ENCODE measurements around the gene ELFN1.

ELFN1 gene

GRCh38 chr7:1669954-1670893 lies at the start of gene ELFN1:
ELFN1 (plus strand) TSS chr7:1670277; CDS start chr7:1744597, 74,320 bp downstream.
- no peak for DNase-seq (ENCODE audit: low read depth in 2 of 2)

- DNase-seq (ENCODE audit: low read depth in 2 of 2): no peak
Observed at GRCh38 chr7:1620835-1621234, 49.2 kb upstream of the ELFN1 start.

DNA sequence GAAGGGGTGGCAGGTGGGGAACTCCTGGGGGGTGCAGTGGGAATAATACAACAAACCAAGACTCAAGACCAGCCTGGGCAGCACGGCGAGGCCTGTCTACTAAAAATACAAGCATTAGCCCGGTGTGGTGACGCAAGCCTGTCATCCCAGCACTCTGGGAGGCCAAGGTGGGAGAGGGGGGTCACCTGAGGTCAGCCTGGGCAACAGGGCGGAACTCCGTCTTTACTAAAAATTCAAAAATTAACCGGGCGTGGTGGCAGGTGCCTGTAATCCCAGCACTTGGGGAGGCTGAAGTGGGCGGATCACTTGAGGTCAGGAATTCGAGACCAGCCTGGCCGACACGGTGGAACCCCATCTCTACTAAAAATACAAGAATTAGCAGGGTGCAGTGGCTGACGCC lies 48.4 kb upstream of the ELFN1 start:
- no peak for DNase-seq (ENCODE audit: low read depth in 2 of 2)

DNA sequence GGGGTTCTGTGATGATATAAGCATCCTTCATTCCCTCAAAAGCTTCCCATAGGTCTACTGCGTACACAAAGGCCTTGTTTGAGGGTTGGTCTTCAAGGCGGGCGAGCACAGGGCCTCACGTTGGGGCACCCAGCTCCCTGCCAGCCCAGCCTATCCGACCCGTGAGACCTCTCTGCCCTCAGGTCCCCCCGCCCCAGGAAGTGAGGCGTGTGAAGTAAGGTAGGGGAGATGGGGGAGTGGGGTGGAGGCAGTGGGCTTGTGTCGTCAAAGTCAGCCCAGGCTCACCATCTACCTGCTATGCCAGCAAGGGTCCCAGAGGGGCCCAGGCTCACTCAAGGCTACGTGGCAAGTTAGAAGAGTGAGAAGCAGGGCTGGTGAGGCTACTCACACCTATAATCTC lies 47.6 kb upstream of the ELFN1 start:
- no peak for DNase-seq (ENCODE audit: low read depth in 2 of 2)

DNA sequence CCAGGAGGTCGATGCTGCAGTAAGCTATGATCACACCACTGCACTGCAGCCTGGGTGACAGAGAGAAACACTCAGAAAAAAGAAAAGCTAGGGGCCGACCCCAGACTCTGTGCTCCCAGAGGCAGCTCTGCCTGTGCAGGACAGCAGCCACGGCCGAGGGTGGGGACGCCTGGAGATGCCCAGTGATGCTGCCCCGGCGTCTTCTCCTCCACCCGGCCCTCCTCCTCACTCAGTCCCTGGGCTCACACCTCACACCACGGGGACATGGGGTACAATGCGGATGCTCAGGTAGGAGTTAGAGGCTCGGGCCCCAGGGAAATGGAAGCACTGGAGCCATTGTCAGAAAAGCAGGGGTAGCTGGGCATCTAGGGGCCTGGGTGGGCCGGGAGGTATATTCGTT lies 46.3 kb upstream of the ELFN1 start:
- no peak for DNase-seq (ENCODE audit: low read depth in 2 of 2)

DNA sequence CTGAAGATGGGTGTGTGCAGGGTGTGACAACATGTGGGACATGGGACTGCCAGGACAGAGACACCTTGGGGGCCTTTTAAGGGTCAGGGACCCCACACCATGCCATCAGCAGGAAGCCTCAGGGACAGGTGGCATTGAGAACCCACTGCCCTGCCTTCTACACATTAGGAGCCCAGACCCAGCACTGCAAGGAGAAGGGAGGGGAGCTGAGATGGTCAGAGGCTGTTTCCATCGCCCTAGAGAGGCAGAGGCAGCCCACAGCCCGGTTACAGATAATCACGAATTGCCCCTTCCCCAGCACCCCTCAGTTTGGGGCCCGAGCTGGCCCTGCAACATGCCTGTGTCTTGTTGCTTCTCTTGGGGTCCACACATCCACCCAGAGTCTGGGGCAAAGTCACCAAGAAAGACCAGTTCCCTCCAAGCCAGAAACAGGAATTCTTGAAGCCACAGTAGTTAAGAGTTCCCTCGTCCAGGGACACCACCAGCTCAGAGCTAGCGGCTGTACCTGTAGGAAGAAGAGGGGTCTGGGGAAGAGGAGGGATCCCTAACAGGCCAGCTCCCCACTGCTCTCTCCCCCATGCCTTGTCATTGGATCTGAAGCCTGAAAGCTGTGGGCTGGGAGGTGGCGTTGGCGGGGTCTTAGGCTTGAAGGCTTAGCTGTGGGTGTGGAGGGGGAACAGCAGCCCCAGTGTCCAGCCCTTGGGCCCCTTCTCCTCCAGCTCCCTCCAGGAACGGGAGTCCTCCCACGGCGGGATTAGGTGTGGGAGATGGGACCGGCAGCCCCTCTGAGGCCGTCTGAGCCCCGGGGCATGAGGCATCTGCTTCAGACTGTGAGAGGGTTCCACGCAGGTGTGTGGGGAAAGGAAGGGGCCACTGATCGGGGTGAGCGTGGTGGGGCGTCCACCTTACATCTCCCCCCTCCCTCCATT lies 44.8 kb upstream of the ELFN1 start:
- no peak for DNase-seq (ENCODE audit: low read depth in 2 of 2)

- DNase-seq (ENCODE audit: low read depth in 2 of 2): no peak
Observed at GRCh38 chr7:1626769-1627168, 43.3 kb upstream of the ELFN1 start.

DNA sequence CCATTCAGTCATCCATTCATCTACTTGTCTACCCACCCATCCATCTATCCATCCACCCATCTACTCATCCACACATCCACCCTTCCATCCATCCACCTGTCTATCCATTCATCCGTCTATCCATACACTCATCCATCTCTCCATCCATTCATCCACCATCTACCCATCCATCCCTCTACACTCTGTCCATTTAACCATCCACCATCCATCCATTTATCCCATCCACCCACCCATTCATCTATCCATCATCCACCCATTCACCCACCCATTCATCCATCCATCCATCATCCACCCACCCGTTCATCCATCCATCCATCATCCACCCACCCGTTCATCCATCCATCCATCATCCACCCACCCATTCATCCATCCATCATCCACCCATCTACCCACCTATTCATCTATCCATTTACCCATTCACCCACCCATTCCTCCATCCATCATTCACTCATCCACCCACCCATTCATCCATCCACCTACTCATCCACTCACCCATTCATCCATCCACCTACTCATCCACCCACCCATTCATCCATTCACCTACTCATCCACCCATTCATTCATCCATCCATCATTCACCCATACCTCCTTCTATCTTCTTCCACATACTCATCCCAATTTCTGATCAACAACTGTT lies 39.3 kb upstream of the ELFN1 start:
- no peak for DNase-seq (ENCODE audit: low read depth in 2 of 2)

DNA sequence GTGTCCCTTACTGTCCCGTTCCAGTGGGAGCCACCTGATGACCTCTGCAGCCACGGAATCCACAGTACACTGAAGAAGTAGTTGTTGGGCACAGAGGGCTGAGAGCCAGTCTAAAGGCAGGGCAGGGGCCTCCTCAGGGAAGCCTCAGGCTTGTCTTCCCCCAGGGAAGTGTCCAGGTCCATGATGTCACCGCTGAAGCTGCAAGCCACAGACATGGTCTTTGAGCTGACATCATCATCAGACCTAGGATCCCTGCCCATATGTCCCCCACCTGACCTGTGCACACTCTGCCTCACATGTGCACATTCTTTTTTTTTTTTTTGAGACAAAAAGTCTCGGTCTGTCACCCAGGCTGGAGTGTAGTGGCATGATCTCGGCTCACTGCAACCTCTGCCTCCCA lies 38.4 kb upstream of the ELFN1 start:
- DNase-seq (ENCODE audit: low read depth in 2 of 2): no peak

DNA sequence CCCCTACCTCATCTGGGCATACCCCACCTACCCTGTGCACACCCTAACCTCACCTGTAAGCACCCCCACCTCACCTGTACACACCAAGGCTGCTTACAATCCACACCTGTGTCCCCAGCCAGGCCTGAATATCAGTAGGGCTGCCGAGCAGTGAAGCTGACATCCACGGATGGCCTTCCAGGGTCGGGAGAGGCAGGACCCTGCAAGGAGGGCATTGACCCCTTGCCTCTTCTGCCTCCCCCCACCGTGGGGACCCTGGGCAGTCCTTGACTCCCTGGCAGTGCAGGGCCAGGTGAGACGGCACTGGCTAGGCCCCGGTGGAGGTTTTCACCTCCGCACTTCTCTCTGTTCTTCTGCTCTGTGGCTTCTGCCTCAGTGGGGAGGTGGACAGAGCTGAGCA lies 37.6 kb upstream of the ELFN1 start:
- DNase-seq (ENCODE audit: low read depth in 2 of 2): no peak

DNA sequence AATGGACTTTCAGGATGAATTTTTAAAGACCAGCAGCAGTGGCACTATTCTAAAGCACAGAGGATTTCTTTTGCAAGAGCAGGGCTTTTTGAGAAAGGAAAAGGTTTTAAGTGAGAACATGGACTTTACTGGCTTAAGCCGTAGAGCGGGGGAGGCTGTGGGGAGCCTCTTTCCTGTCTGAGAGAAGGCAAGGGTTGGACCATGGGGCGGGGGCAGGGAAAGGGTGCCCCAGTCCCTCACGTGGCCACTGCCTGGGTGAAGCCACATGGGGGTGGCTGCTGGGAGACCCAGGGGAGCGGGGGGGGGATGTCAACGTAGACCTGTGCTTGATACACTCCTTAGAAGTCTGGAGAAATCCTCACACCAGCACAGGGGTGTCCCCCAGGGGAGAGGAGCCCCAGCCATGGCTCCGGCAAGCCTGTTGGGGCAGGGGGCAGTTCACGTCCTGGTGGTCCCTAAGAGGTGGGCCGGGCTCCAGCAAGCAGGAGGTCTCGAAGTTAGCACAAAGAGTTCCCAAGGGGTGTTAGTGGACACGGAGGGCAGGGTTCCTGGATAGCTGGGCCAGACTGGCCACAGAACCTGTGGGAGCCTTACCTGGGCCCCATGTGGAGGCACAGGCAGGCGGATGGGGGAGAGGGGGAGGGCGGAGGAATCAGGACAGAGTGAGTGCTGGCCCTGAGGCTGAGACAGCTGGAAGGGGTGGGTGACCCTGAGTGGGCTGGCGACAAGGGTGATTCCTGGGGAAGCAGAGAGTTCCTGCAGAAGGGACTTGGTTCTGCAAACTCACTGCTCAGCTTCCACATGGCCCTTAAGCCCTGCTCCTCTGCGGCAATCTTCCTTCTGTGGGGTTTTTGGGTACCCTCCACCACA lies 36.9 kb upstream of the ELFN1 start:
- DNase-seq (ENCODE audit: low read depth in 2 of 2): no peak

- no peak for DNase-seq (ENCODE audit: low read depth in 2 of 2)
Observed at GRCh38 chr7:1635401-1635800, 34.7 kb upstream of the ELFN1 start.

DNA sequence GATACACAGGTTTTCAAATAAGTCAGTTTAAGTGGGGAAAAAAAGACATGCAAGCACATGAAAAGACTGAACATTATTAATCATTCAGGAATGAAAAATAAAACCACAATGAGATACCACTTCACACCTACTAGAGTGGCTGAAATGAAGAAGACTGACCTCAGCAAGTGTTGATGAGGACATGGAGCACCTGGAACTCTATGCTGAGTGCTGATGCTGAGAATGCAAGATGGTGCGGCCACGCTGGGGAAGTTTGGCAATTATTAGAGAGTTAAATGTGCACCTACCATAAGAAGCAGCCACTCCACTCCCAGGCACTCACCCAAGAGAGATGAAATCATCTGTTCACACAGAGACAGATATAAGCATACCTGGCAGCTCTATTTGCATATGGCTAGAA lies 32.9 kb upstream of the ELFN1 start:
- DNase-seq (ENCODE audit: low read depth in 2 of 2): no peak

DNA sequence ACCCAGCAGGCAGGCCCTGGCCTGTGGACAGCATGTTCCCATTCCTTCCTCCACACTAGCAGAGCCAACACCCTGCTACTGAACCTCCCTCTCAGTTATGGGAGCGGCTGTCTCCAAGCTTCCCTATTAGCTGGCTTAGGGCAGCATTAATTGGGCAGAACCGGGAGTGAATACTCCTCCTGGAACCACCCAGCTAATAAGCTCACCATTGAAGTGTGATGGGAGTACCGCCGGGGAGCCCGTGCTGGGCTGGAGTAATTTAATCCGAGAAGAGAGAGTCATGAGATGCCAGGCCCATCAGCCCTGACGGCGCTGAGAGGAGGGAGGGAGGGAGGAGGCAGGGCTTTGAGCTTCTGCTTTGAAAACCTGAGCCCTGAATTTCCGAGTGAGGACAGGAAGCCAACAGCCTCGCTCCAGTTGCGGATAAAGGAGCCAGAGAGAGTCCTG lies 31.8 kb upstream of the ELFN1 start:
- no peak for DNase-seq (ENCODE audit: low read depth in 2 of 2)

DNA sequence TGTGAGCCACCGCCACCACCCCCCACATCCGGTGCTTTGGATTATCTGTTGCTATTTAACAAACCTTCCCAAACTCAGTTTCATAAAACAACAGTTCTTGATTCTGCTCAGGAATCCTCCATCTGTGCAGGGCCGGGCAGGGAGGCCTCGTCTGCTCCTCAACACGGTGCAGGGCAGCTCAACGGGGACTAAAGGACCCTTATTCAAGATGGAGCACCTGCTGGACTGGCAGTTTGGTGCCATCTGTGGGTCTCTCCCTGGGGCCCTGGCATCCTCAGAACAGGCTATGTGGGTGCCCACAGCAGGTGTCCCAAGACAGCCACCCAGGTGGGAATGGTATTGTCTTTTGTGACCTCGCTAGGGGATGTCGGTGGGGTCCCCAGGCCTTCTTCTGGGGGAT lies 31.0 kb upstream of the ELFN1 start:
- DNase-seq (ENCODE audit: low read depth in 2 of 2): no peak

DNA sequence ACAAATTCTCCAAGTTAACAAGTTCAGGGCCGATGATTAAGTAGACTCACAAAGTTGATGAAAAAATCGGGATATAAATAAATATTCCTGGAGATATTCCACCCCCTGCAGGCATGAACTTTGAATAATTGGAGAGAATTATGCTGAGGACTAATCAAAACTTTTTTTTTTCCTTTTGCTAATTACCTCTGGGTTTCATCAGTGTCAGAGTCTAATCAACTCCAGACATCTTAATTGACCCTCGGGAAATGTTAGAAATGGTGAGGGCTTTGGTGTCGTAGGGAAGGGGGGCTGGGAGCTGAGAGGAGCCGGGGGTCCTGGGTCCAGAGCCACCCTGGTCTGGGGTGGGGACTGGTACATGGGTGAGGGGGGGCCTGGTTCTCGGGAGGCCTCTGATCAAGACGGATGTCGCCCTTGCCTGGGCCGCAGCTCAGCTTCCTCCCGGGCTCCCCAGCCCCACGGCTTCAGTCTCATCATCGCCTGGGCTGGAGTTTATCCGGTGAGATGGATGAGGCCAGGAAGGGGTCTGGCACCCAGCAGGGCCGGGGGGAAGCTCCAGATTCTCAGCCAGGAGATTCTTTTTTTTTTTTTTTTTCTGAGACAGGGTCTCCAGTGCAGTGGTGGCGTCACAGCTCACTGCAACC lies 30.4 kb upstream of the ELFN1 start:
- DNase-seq (ENCODE audit: low read depth in 2 of 2): no peak

DNA sequence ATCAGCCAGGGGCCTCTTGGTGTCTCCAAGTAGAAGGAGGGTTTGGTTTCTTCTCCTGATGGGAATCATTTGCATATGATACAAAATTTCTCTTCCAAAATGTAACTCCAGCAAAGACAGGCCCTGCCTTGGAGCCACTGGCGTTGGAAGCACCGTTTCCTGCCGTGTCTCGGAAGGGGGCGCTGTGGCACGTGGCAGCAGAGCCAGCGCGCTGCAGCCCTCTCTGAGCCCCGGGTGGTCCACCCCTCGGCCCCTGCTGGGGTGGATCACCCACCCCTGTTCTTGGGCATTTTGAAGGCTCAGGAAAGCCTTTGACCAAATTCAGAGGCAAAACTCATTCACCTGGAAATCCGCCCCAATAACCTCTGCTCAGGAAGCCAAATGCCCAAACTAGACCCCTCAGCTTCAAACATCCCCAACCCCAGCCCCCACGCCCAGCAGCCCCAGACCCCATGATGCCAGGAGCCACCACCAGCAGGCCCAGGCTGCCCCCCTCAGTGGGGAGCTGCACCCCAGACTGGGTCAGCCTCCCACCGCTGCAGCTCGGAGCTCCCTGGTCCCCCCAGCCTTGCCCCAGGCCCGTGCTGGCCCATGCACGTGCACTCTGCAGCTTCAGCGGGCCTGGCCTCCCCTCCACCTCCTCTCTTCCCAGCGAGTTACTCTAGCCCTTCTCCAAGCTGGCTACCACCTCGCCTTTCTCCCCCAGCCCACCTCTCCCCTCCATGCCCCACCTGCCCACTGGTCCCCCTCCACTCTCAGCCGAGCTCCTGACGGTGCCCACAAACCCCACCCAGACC lies 29.5 kb upstream of the ELFN1 start:
- DNase-seq (ENCODE audit: low read depth in 2 of 2): no peak

DNA sequence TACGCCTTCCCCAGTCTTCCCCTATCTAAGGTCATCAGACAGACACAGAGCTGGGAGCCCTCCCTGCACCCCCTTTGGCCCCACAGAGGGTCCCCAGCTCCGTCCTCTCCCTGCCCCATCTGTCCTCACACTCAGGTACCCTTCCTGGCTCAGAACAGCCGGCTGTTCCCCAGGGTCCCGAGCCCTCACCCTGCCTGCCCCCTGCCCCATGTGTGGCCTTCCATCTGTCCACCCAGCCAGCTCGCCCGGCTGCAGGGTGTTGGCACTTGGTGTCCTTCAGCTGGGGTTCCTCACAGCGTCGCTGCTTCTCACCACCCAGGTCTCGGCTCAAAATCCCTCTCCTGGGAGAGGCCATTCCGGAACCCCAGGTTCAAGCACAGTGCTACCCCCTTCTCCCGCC lies 28.9 kb upstream of the ELFN1 start:
- DNase-seq (ENCODE audit: low read depth in 2 of 2): no peak

- DNase-seq (ENCODE audit: low read depth in 2 of 2): no peak
Observed at GRCh38 chr7:1641661-1642260, 28.3 kb upstream of the ELFN1 start.

Data from activated CD8-positive, alpha-beta memory T cell treated with anti-CD3 and anti-CD28 coated beads for 4 hours (primary cell).